ENCODE data around the gene SLC26A6.

DNA sequence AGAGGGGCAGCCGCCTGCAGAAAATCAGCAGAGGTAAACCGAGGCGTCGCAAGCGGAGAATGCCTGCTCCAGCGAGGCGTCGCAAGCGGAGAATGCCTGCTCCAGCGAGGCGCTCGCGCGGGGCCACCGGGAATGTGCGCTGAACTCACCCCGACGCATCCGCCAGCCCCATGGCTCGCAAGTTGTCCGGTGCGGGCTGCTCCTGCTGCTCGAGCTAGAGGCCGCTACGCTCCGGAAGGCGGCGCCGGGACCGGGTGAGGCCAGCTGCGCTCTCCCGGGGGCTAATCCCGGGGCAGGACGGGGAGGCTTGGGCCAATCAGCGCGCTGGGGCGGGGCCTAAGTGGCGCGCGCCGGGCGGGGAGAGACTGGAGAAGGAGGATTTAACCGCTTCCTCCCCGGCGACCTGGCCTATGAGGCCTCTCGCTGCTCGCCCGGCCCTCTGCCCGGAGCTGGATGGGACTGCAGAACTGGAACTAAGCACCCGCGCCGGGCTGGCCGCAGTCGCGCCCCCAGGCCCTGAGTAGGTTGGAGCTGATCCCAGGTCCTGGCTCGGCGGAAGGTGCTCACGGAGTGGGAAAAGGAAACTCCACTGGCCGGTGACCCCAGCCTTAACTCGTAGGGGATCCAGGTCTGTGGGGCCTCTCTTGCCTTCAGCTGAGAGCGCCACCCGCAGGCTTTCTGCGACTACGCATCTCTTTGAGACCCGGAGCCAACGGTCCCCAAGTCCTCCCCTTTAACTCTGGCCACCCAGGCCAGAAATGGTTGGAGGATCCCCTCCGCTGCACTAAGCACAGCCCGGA lies at the start of gene SLC26A6:
- TF ChIP-seq POLR2A (IDR thresholded peaks at IDR 0.05) = peak in 3 of 4 donors; percentile 16 to 58 (median 25)
- TF ChIP-seq, protein P1, sequence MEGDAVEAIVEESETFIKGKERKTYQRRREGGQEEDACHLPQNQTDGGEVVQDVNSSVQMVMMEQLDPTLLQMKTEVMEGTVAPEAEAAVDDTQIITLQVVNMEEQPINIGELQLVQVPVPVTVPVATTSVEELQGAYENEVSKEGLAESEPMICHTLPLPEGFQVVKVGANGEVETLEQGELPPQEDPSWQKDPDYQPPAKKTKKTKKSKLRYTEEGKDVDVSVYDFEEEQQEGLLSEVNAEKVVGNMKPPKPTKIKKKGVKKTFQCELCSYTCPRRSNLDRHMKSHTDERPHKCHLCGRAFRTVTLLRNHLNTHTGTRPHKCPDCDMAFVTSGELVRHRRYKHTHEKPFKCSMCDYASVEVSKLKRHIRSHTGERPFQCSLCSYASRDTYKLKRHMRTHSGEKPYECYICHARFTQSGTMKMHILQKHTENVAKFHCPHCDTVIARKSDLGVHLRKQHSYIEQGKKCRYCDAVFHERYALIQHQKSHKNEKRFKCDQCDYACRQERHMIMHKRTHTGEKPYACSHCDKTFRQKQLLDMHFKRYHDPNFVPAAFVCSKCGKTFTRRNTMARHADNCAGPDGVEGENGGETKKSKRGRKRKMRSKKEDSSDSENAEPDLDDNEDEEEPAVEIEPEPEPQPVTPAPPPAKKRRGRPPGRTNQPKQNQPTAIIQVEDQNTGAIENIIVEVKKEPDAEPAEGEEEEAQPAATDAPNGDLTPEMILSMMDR (IDR thresholded peaks at IDR 0.05) = peak in 5 of 6 experiments; percentile 27 to 51 (median 36)

All from esophagus squamous epithelium (tissue), 4 donors.